Right lobe of liver (tissue), 4 donors: Measurements from ENCODE around the gene APOA1.
A peak's percentile ranks its signal among the peaks of the same experiment; 100 is the strongest.

Experiments
- CTCF ChIP-seq, 4 donors: fragments of 200-600 bp in 3 of 4; fragments of 450-650 bp in 1 of 4; IDR thresholded peaks; one replicate each; pipeline versions ENCODE4 v1.5.1 to v1.8.0; 2016 to 2022; ENCODE audit warnings: antibody characterized with exemption in 4 of 4, mild to moderate bottlenecking in 2 of 4
- POLR2A ChIP-seq: fragments of 450-650 bp; IDR thresholded peaks from one replicate; pipeline ENCODE4 v1.6.1; 2017; ENCODE audit warnings: antibody characterized with exemption, mild to moderate bottlenecking
- donor health status: DM: no; HTN: no; CAD: no.
- donor health status: DM: no; HTN: no; CAD: no.
- donor health status: DM: no; HTN: yes; CAD: no.

- TF ChIP-seq CTCF (IDR thresholded peaks at IDR 0.05), result no peak
- TF ChIP-seq POLR2A, result peak; percentile 98
These were observed at the start of gene APOA1 for GRCh38 chr11:116837231-116838091.
